H1 (cell line): ENCODE measurements around the gene ZNF771. TPM values are rescaled to one million over a fixed set of nuclear protein-coding genes. Genes with fewer than 3 reads are reported as not detected.

Experiments used
- CTCF ChIA-PET: fragments of 300-600 bp; sonication (Branson Sonifier 250); formaldehyde crosslinking; loops from one replicate; lab custom pipeline; 2021; ENCODE audit not compliant: partially characterized antibody; lab: Charles Lee
- POLR2A ChIA-PET: fragments of 300-600 bp; sonication (Branson Sonifier 250); formaldehyde crosslinking; loops from one replicate; lab custom pipeline; 2021; ENCODE audit warnings: inconsistent platforms; ENCODE audit not compliant: partially characterized antibody; lab: Charles Lee
- DNase-seq, 2 experiments: peaks; one replicate each; pipeline versions ENCODE4 v3.0.0 to v3.0.0-alpha.2; 2010 to 2022; ENCODE audit warnings: low spot score in 2 of 2, low read depth in 1 of 2, mixed read lengths in 1 of 2
- FAIRE-seq: peaks from 2 replicates; lab custom pipeline; 2011; peaks lifted over from hg19 to GRCh38; lab: Jason Lieb, UNC
- H2AFZ ChIP-seq: 2 replicates; pipeline ENCODE4 v1.8.1; 2012; ENCODE audit warnings: low read length, inconsistent platforms
- H2AK5ac ChIP-seq: 2 replicates; pipeline ENCODE4 v1.6.1; 2013; ENCODE audit warnings: low read depth, low read length
- H2BK120ac ChIP-seq: replicated peaks from 2 replicates; pipeline ENCODE3; 2013; ENCODE audit warnings: low read depth, low read length, inconsistent platforms
- H2BK12ac ChIP-seq: 2 replicates; pipeline ENCODE4 v1.6.1; 2013; ENCODE audit warnings: low read depth, low read length
- H2BK15ac ChIP-seq: 2 replicates; pipeline ENCODE4 v1.6.1; 2013; ENCODE audit warnings: low read length
- H2BK20ac ChIP-seq: 2 replicates; pipeline ENCODE4 v1.6.1; 2013; ENCODE audit warnings: low read length
- H2BK5ac ChIP-seq: 2 replicates; pipeline ENCODE4 v1.6.1; 2013; ENCODE audit warnings: low read depth, low read length
- H3K14ac ChIP-seq: 2 replicates; pipeline ENCODE4 v1.6.1; 2013; ENCODE audit warnings: inconsistent platforms; ENCODE audit not compliant: insufficient read length
- H3K18ac ChIP-seq: 2 replicates; pipeline ENCODE4 v1.6.1; 2013; ENCODE audit warnings: low read length; ENCODE audit errors: extremely low read depth
- H3K23ac ChIP-seq: 2 replicates; pipeline ENCODE4 v1.6.1; 2013; ENCODE audit warnings: inconsistent platforms; ENCODE audit not compliant: insufficient read length
- H3K23me2 ChIP-seq: 2 replicates; pipeline ENCODE4 v1.6.1; 2013; ENCODE audit warnings: low read depth, low read length
- H3K27ac ChIP-seq: 2 replicates; pipeline ENCODE4 v1.6.1; 2011; ENCODE audit warnings: low read depth, low read length, inconsistent platforms
- H3K27me3 ChIP-seq, 4 experiments: replicated peaks in 1 of 4; 1 replicate in 1 of 4; 2 replicates in 3 of 4; pipeline versions ENCODE4 v1.6.1 to v1.8.1; 2011 to 2013; ENCODE audit warnings: low read length in 3 of 4, mild to moderate bottlenecking in 3 of 4, inconsistent platforms in 2 of 4, mixed read lengths in 2 of 4, moderate library complexity in 1 of 4; ENCODE audit not compliant: control insufficient read depth in 3 of 4, insufficient read depth in 3 of 4; ENCODE audit errors: extremely low read depth in 1 of 4
- H3K36me3 ChIP-seq, 4 experiments: 2 replicates each; pipeline versions ENCODE4 v1.6.1 to v1.8.1; 2011 to 2013; ENCODE audit warnings: mild to moderate bottlenecking in 4 of 4, low read length in 3 of 4, moderate library complexity in 2 of 4, control low read depth in 1 of 4, inconsistent platforms in 1 of 4; ENCODE audit not compliant: insufficient read depth in 4 of 4, control insufficient read depth in 2 of 4
- H3K4ac ChIP-seq: replicated peaks from 2 replicates; pipeline ENCODE3; 2013; ENCODE audit warnings: low read length, low read depth, mixed read lengths, inconsistent platforms; ENCODE audit not compliant: insufficient read length
- H3K4me1 ChIP-seq, 4 experiments: replicated peaks in 1 of 4; 1 replicate in 1 of 4; 2 replicates in 3 of 4; pipeline versions ENCODE4 v1.6.1 to v1.8.1; 2011 to 2013; ENCODE audit warnings: low read length in 3 of 4, inconsistent platforms in 2 of 4, mixed read lengths in 1 of 4; ENCODE audit not compliant: insufficient read depth in 4 of 4, control insufficient read depth in 3 of 4
- H3K4me2 ChIP-seq, 2 experiments: 2 replicates each; pipeline versions ENCODE4 v1.6.1 to v1.8.1; 2011 to 2013; ENCODE audit warnings: low read depth in 2 of 2, low read length in 2 of 2, control low read depth in 1 of 2, inconsistent platforms in 1 of 2, mild to moderate bottlenecking in 1 of 2; ENCODE audit not compliant: insufficient read depth in 1 of 2
- H3K4me3 ChIP-seq, 4 experiments: fragments of 200-600, 300-600 bp in 1 of 4; sonication (generic), shearing (Covaris generic), sonication (Bioruptor Twin) in 1 of 4; 2 replicates each; pipeline versions ENCODE4 v1.5.1 to v1.8.1; 2011 to 2016; ENCODE audit warnings: low read length in 4 of 4, low read depth in 3 of 4, control low read depth in 2 of 4, inconsistent platforms in 2 of 4, mild to moderate bottlenecking in 2 of 4, mixed read lengths in 1 of 4, moderate library complexity in 1 of 4; ENCODE audit not compliant: insufficient read depth in 2 of 4; ENCODE audit errors: extremely low read depth in 1 of 4
- H3K56ac ChIP-seq: replicated peaks from 2 replicates; pipeline ENCODE3; 2013; ENCODE audit warnings: low read depth, mild to moderate bottlenecking, mixed read lengths, low read length, inconsistent platforms; ENCODE audit not compliant: insufficient read length
- H3K79me1 ChIP-seq: 2 replicates; pipeline ENCODE4 v1.6.1; 2013; ENCODE audit warnings: low read depth, low read length, control low read depth
- H3K79me2 ChIP-seq, 2 experiments: 2 replicates each; pipeline versions ENCODE4 v1.6.1 to v1.8.1; 2012 to 2013; ENCODE audit warnings: low read length in 2 of 2, mild to moderate bottlenecking in 2 of 2, inconsistent platforms in 1 of 2; ENCODE audit not compliant: insufficient read depth in 2 of 2, control insufficient read depth in 1 of 2
- H3K9ac ChIP-seq, 4 experiments: replicated peaks in 1 of 4; 1 replicate in 1 of 4; 2 replicates in 3 of 4; pipeline versions ENCODE4 v1.6.1 to v1.8.1; 2011 to 2013; ENCODE audit warnings: low read depth in 3 of 4, low read length in 3 of 4, control low read depth in 2 of 4, mild to moderate bottlenecking in 2 of 4, moderate library complexity in 2 of 4, inconsistent platforms in 1 of 4; ENCODE audit errors: extremely low read depth in 1 of 4
- H3K9me3 ChIP-seq, 2 experiments: 2 replicates each; pipeline versions ENCODE4 v1.6.1 to v1.8.1; 2012 to 2013; ENCODE audit warnings: mild to moderate bottlenecking in 2 of 2, moderate library complexity in 2 of 2, control low read depth in 1 of 2, inconsistent platforms in 1 of 2, low read depth in 1 of 2, low read length in 1 of 2, mixed read lengths in 1 of 2; ENCODE audit not compliant: insufficient read depth in 2 of 2
- H4K20me1 ChIP-seq, 2 experiments: replicated peaks in 1 of 2; 2 replicates each; pipeline versions ENCODE3 to v1.8.1; 2011 to 2013; ENCODE audit warnings: inconsistent platforms in 2 of 2, low read length in 2 of 2, mild to moderate bottlenecking in 1 of 2; ENCODE audit not compliant: insufficient read depth in 2 of 2, control insufficient read depth in 1 of 2
- H4K5ac ChIP-seq: 2 replicates; pipeline ENCODE4 v1.6.1; 2013; ENCODE audit warnings: low read length, low read depth, mixed read lengths, inconsistent platforms; ENCODE audit not compliant: insufficient read length
- H4K8ac ChIP-seq: 2 replicates; pipeline ENCODE4 v1.8.0; 2013; ENCODE audit warnings: mild to moderate bottlenecking, moderate library complexity, low read length, inconsistent platforms; ENCODE audit not compliant: insufficient read depth; ENCODE audit errors: extremely low read depth
- H4K91ac ChIP-seq: replicated peaks from 2 replicates; pipeline ENCODE3; 2013; ENCODE audit warnings: low read length, mixed read lengths, inconsistent platforms; ENCODE audit not compliant: insufficient read length
- ASH2L ChIP-seq: fragments of 200-600, 300-600 bp; sonication (generic); IDR thresholded peaks from one replicate; pipeline ENCODE4 v1.7.1; 2017; ENCODE audit warnings: low read length
- CBX8 ChIP-seq: fragments of 300-800, 300-1000 bp; sonication (generic); IDR thresholded peaks from 2 replicates; pipeline ENCODE4 v1.7.1; 2016; ENCODE audit warnings: low read depth, low read length, borderline replicate concordance
- CTBP2 ChIP-seq: IDR thresholded peaks from 2 replicates; pipeline ENCODE4 v1.7.0; 2011; ENCODE audit warnings: borderline replicate concordance, mild to moderate bottlenecking, moderate library complexity, mixed read lengths, low read length; ENCODE audit not compliant: insufficient read depth, insufficient read length
- EP300 ChIP-seq, 2 experiments: IDR thresholded peaks; 1 replicate in 1 of 2; 2 replicates in 1 of 2; pipeline ENCODE4 v1.6.1; 2011 to 2012; ENCODE audit warnings: low read depth in 2 of 2, low read length in 2 of 2, mild to moderate bottlenecking in 2 of 2, borderline replicate concordance in 1 of 2, inconsistent platforms in 1 of 2, moderate library complexity in 1 of 2
- POLR2A ChIP-seq, 2 experiments: IDR thresholded peaks; 1 replicate in 1 of 2; 2 replicates in 1 of 2; pipeline ENCODE4 v1.6.1; 2011; ENCODE audit warnings: low read depth in 2 of 2, low read length in 2 of 2, mild to moderate bottlenecking in 2 of 2; ENCODE audit errors: control extremely low read depth in 1 of 2
- SIN3A ChIP-seq, 2 experiments: IDR thresholded peaks in 1 of 2; conservative IDR thresholded peaks in 1 of 2; 2 replicates each; pipeline ENCODE4 v1.6.1; 2011 to 2012; ENCODE audit warnings: low read length in 2 of 2, improper control_type of control experiment in 1 of 2, low read depth in 1 of 2, mild to moderate bottlenecking in 1 of 2
- SIX5 ChIP-seq: IDR thresholded peaks from 2 replicates; pipeline ENCODE4 v1.6.1; 2011; ENCODE audit warnings: mild to moderate bottlenecking, low read depth, low read length
- ZNF274 ChIP-seq: IDR thresholded peaks from 2 replicates; pipeline ENCODE4 v1.7.0; 2012; ENCODE audit warnings: low read length, borderline replicate concordance; ENCODE audit errors: extremely low read depth
- WGBS, 2 experiments: shearing (Covaris generic) in 1 of 2; methylation state at CpG; one replicate each; pipeline versions ENCODE4 v1.1.6 to v1.1.7; 2013 to 2015; ENCODE audit warnings: low lambda C conversion rate in 2 of 2, mixed read lengths in 2 of 2, inconsistent platforms in 1 of 2, low coverage in 1 of 2, missing lambda C conversion rate in 1 of 2; ENCODE audit not compliant: insufficient replicate concordance in 2 of 2, insufficient coverage in 1 of 2, insufficient read length in 1 of 2; ENCODE audit errors: extremely low coverage in 1 of 2, missing lambda C conversion rate in 1 of 2; 5-methylcytosine and 5-hydroxymethylcytosine counted together
- polyA plus RNA-seq, 7 experiments: library from polyadenylated mRNA; depleted of rRNA in 3 of 7; stranded (reverse) in 5 of 7; unstranded in 2 of 7; fragments of >200 nt in 5 of 7; fragments of 200-250 nt in 2 of 7; gene quantifications; 1 replicate in 5 of 7; 2 replicates in 1 of 7; 4 replicates in 1 of 7; pipeline versions ENCODE4 v1.2.1 to v1.2.3, GENCODE V29; 2011 to 2013; ENCODE audit warnings: missing spikeins in 2 of 7, mixed read lengths in 2 of 7
- total RNA-seq: library from RNA; stranded (reverse); fragmentation: NEBNext Ultra II Directional; extraction: Animal tissue kit (Norgen Biotek cat#: 25700); gene quantifications from 2 replicates; pipeline ENCODE4 v1.2.1, GENCODE V29; 2021
- TF ChIP-seq, protein P1 (sequence below): IDR thresholded peaks from 2 replicates; pipeline ENCODE4 v1.6.1; 2011; ENCODE audit warnings: low read depth, mild to moderate bottlenecking, low read length; ENCODE audit not compliant: insufficient read depth

Gene ZNF771
- total and polyA plus RNA-seq, 2 of the 8 experiments (the other 6 are each of a cell fraction or from before 2014, with no cell fraction given), result 10.6 to 15.7 TPM

DNA sequence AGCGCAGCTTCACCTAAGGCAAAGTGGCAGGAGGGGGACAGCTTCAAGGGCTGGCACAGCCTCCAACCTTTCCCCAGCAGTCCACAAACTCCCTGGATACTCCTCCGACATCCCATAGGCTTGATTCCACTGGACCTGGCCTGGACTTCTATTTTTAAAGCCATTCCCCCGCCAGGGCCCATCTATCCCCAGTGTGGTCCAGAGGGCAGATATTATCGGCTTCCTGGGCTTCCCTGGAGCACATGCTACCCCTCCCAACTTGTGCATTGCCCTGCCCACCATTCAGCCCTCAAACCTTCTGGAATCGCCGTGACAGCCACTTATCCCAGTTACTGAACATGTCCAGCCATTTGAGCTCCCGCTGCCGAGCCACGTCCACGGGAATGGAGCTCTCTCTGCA, 42.2 kb upstream of the ZNF771 start:
- Histone ChIP-seq H3K18ac (no peak overlapping the region), H2AK5ac (no peak overlapping the region), H4K5ac (no peak overlapping the region), H3K27me3 (no peaks in the 10 kb centered on the region), H2BK20ac (no peak overlapping the region), H2AFZ (no peak overlapping the region), H3K79me1 (peaks cover 10% of the 10 kb centered on the region), H3K9me3 (no peaks in the 10 kb centered on the region), H3K23ac (no peak overlapping the region), H3K14ac (no peak overlapping the region), H4K20me1 (peaks cover 4 to 22% of the 10 kb centered on the region in 2 experiments), H3K27ac (no peak overlapping the region), H2BK12ac (no peak overlapping the region), H4K8ac (no peak overlapping the region; the same call in 1 of the 2 replicates), H3K4me3 (no peak overlapping the region), H3K4ac (no peak overlapping the region), H3K4me2 (no peak overlapping the region), H3K23me2 (peaks cover 10% of the 10 kb centered on the region; the same call in 1 of the 2 replicates), H3K9ac (peak overlapping the region in 1 of 4 experiments; percentile 37; a peak in 1 of 7 replicates), H3K36me3 (0 out of 8 replicates have a peak, but pooled peaks cover 0 to 4% (median 0%) of the 10 kb centered on the region in 4 experiments), H3K4me1 (peaks cover 0 to 14% (median 9%) of the 10 kb centered on the region in 4 experiments; a peak in 6 of 7 replicates), H2BK120ac (no peak overlapping the region), H3K79me2 (peaks cover 0 to 29% of the 10 kb centered on the region in 2 experiments; a peak in 2 of 4 replicates), H4K91ac (no peak overlapping the region), H2BK15ac (no peak overlapping the region), H2BK5ac (no peak overlapping the region), H3K56ac (no peak overlapping the region)
- DNase-seq (no peak), FAIRE-seq (no peak)
- 94% methylated on average over 10 of the region's 10 CpGs; no CpG with 5 or more reads in 1 of the 2 experiments for WGBS, 2 experiments
- TF ChIP-seq ZNF274, result no peak
- no peak for TF ChIP-seq CBX8
- TF ChIP-seq SIN3A (conservative IDR thresholded peaks at IDR 0.05 in 1 of 2, IDR thresholded peaks at IDR 0.05 in 1 of 2; ENCODE audit: low read depth in 1 of 2, low read length in 2 of 2), result no peak
- TF ChIP-seq ASH2L, result no peak
- TF ChIP-seq, protein P1, sequence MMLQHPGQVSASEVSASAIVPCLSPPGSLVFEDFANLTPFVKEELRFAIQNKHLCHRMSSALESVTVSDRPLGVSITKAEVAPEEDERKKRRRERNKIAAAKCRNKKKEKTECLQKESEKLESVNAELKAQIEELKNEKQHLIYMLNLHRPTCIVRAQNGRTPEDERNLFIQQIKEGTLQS, result no peak
- TF ChIP-seq SIX5, result no peak
- no peak for TF ChIP-seq EP300 (IDR thresholded peaks at IDR 0.05; ENCODE audit: borderline replicate concordance in 1 of 2, low read depth in 2 of 2, low read length in 2 of 2)
- TF ChIP-seq CTBP2, result no peak
- no peak for TF ChIP-seq POLR2A (IDR thresholded peaks at IDR 0.05; ENCODE audit: control extremely low read depth in 1 of 2, low read depth in 2 of 2, low read length in 2 of 2)
- CTCF ChIA-PET, result interaction anchor here (0.9 to 2.9 kb wide), 5 partner anchors 11 to 328 kb away, joined by 3 to 12 read pairs (median 4); partner anchors contain the start of gene CD2BP2
- POLR2A ChIA-PET, result interaction anchor here (1.2 to 2.3 kb wide), 3 partner anchors 10 to 29 kb away, joined by 3 to 16 read pairs (median 3); partner anchors contain the start of gene CD2BP2
